CD1c-positive myeloid dendritic cell (primary cell): ENCODE measurements around the gene PLD6.
"Not testable (repeated sequence)": the region's sequence is repeated elsewhere in the genome, so short reads cannot be mapped to it uniquely, and the experiment has no call there.

Experiments
- DNase-seq: peaks from one replicate; pipeline ENCODE4 v3.0.0-alpha.2; 2016; ENCODE audit errors: extremely low spot score

PLD6 gene

DNA sequence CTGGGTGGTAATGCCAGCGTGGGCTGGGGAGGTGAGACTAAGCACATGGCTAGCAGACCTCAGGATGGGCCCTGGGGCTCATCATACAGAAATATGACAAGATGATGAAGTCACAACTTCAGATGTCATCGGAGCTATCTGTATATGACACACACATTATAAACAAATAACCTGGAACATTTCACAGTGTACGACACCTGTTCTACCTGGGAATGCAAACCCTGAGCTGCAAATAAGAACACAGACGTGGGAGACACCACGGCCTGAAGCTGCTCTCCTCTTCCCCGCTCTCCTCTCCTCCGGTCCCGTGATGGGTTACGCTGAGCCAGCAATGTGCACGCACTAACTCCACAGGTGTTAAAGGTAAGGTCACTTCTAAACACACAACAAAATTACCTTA lies 4.9 kb downstream of the PLD6 start:
- no peak for DNase-seq

DNA sequence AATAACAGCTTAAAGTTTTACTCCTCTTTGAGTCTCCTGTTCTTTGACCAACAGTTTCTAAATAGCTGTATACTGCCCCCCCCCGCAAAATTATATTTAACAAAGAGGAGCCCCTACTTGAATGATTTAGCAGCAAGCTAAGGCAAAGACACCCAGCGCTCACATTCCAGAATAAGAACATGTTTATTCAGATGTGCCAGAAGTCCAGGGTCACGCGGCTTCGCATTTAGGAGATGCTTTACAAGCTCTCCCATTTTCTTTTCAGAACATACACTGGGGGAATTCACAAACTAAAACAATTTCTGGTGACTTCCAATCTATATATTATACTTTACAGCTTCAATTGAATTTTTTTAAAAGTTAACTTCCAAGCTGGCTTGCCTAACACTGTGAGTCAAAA lies 5.3 kb downstream of the PLD6 start:
- DNase-seq: no peak

DNA sequence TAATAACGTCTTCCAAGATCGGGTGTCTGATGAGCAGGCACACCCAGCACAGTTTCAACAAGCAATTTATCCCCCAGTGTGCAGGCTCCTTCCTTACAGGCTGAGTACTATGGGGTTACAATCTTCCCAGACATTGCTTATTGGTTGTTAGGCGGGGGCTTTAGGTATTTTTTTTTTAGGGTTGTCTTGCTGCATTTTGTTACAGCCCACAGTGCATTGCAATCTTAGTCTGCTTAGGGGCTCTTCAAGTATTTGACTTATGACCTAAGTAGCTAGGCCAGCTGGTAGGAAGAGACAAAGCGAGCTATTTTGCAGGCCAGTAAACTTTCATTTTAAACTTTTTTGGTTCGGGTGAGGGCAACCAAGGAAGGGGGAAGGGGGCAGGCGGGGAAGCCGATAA lies 5.8 kb downstream of the PLD6 start:
- no peak for DNase-seq

DNA sequence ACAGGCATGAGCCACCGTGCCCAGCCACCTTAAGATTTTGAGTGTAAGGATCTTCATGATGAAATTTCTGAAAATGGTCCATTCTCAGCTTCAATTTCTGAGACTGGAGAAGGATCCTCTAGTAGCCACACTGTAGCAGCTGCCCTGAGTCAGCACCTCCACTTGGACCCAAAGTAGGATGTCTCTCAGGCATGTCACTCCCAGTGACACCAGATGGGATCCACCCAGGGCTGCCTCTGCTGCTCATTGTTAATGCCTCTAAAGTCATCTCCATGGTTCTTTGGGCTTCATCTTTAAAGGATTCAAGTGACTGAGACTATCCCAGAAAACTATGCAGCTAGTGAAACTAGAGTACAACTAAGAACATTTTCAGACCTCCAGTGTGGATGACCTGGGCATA lies 7.9 kb downstream of the PLD6 start:
- no peak for DNase-seq

DNA sequence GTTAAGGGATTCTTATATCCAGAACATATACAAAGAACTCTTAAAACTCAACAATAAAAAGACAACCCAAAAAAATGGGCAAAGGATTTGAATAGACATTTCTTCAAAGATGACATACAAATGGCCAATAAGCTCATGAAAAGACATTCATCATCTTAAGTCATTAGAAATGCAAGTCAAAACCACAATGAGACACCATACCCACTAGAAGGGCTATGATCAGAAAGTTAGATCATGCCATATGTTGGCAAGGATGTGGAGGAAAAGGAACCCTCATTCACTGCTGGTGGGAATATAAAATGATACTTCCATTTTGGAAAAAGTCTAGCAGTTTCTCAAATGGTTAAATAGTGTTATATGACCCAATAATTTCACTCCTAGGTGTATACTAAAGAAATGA lies 9.4 kb downstream of the PLD6 start:
- DNase-seq: no peak

DNA sequence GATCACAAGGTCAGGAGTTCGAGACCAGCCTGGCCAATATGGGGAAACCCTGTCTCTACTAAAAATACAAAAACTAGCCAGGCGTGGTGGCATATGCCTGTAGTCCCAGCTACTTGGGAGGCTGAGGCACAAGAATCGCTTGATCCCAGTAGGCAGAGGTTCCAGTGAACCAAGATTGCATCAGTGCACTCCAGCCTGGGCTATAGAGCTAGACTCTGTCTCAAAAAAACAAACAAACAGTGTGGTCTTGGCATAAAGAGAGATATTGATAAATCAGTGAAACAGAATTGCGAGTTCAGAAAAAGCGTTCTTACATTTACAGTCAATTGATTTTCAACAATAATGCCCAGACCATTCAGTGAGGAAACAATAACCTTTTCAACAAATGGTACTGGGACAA lies 10.7 kb downstream of the PLD6 start:
- not testable (repeated sequence) for DNase-seq

DNA sequence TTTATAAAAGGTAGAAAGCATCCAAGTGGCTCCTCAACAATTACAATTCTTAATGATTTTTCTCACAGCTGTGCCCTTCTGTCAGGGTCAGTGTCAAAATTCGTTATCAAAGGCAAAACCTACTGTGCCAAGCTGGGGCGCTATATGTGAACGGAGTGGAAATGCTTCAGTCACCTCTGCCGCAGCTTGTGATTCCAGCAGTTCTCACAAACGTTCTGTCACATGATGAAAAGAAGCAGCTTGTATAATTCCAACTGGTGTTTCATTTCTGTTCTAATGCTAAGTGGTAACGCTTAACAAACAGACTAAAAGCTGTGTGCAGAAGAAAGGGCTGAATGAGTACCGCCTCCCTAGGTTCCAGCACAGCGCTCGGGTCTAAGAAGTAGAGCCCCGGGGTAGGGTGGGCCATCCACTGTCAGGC lies 14.2 kb downstream of the PLD6 start:
- no peak for DNase-seq

DNA sequence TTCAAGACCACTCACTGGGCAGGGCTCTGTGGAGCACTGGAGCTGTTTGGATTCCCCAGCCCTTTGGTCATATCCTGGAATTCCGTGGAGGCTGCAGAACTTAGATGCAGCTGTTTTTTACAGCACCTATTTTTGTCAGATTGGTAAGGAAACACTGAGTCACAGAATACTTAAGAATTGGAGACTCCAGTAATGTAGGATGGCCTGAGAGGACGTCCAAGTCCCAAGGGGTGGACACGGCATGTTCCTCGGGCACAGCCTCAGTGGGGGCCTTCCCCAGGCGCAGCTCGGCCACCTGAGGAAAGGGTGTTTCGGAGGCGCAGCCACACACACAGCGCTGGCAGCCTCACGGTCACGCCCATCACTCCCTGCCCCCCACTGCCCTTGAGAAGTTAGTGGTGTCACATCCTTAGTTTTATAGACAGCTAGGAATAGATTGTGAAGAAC lies 14.8 kb downstream of the PLD6 start:
- no peak for DNase-seq

DNA sequence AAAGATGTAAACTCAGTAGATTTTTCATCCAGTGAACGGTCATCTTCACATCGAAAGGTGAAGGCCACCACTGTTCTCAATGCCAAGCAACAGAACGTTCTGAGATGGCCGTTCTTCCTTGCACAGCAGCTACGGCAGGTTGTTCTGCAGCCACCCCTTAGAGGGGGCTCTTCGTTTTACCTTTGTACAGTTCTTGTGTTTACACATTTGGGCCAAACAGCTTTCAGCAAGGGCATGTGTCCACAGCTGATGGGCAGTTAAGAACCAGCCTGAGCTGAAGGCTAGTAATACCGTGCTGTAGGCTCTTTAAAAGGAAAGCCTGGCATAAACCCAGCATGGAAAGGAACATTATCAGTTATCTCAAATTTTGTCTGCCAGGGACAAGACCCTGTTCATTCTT lies 15.9 kb downstream of the PLD6 start:
- no peak for DNase-seq

DNA sequence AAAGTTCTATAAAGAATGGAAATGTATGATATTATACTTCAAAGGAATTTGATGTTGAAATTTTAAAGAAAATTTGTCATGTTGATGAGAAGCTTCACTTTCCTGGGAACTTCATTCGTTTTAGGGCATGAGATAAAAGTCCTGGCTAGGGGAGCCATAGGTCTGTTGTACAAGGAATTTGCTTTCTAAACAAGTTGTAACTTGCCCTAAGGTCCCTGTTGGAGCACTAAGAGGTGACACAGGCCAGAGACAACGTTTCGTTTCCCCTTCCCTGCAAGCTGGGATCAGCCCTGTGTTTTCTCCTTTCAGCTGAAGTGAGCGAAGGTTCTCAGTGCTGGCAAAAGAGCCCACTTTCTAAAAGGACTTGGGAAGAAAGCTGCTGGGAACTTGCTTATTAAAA lies 16.6 kb downstream of the PLD6 start:
- DNase-seq: no peak

DNA sequence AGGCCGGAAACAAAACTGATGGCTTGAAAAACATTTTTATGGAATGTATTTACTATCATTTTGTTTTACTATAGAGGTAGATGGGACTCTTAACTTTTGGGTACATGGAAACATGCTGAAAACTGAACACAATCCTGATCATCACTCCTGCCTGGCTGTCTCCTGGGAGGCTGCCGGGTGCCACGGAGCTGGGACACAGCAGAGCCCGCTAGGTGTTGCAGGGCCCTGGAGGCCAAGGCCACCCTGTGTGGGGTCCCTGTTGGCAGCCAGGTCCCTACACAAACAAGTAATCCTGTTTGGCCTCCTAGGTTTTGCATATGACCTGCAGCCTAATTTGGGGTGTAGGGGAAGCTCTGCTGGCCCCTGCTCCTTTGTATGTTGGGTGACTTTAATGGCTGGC lies 17.5 kb downstream of the PLD6 start:
- no peak for DNase-seq

DNA sequence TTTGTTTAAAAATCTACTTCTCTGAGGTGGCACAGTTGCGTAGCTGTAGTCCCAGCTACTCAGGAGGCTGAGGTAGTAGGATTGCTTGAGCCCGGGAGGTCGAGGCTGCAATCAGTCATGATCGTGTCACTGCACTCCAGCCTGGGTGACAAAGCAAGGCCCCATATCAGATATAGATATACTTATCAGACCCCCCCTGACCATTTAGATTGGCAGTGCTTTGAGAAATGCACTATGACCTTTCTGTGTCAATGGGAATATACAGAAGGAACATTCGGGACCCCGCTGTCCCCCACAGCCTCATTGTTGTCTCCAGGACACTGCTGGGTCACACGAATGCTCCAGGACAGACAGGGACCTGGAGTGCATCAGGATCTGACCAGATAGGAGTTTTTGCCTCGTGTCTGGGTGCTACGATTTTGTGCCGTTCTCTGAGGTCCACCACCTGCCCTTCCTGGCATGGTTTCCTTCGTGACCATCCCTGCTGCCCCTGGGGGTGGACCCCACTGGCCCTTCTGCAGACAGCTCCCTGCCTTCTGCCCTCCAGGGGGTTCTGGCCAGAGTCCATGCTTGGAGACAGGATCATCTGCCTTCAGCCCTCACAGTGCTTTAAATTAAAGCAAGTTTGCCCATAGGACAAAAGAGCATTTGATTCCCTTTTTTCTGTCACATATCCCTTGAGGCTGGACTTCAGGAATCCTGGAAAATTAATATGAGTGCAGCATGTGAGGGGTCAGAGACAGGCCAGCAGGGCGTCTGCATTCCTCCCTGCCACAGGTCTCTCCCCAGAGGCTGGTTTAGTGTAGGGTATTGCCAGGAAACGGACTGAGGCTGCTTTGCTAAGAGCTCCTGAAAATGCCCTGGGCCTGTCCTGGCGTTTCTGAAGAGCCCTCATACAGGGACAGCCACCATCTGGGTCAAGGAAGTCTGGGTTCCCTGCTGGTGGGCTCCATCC lies 19.3 kb downstream of the PLD6 start:
- DNase-seq: no peak

DNA sequence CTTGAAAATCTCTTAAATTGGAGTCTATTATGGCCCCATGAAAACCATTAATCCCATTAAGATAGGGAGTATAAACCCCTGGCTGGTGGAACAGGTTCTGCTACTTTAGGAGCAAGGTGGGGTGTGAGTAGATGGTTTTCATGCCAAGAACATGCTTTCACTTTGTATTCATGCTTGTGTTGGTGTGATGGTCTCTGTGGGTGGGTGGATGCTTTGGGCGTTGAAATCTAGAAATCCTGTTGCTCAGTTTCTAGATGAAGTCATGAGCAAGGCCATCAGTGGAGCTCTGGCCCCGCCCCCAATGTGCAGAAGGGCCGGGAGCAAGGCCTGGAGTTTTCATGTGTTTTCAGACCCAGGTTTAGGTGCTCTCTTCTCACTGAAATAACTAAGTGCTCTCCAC lies 20.1 kb downstream of the PLD6 start:
- DNase-seq: no peak

DNA sequence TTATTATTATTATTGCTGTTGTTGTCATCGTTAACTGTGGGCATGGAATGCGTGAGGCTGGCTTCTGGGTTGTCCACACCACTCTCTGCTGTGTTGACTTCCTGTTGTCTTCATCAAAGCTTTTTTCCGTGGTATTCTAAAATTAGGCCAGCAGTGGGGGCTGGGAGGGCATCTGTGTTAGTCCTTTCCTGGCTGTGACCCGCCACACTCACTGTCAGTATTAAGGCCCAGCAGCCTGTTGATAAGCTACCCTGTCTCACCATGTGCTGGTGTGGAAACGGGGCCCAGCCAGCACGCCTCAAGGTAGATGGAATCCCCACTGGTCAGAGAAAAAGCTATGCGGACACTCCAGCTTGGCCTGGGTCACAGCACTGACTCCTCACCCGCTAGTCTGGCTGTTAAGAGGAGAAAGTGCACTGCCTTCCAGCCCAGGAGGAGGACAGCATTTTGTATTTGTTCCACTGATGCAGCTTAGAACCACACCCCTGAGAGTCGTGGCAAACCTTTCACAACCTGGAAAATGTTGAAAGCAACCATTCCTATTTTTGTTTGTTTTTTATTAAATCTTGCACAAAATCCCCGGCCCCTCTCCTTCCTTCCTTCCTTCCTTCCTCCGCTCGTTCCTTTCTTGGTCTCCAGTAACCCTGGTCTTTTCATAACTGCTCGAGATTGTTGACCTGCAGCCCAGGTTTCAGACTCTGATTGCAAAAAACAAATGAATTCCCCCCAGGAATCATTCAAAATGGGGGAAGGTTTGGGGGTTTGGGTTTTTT lies 21.0 kb downstream of the PLD6 start:
- not testable (repeated sequence) for DNase-seq

DNA sequence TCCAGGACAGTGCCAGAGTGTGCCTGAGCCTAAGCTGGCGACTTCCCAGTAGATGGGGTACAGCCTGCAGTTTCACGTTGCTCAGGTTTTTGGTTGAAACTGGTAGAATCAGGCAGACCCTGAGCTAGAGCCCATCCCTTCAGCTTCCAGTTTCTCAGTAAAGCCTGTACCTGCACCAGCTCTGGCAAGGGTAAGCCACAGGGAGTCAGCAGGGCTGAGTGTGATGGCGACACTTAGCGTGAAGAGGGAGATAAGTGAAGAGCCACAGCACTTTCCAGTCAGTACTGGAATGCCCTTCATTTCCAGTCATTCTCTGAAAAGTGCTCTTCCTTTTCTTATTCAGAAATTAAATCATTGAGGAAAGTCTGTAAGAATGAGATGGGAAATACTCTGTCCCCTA lies 22.4 kb downstream of the PLD6 start:
- no peak for DNase-seq

DNA sequence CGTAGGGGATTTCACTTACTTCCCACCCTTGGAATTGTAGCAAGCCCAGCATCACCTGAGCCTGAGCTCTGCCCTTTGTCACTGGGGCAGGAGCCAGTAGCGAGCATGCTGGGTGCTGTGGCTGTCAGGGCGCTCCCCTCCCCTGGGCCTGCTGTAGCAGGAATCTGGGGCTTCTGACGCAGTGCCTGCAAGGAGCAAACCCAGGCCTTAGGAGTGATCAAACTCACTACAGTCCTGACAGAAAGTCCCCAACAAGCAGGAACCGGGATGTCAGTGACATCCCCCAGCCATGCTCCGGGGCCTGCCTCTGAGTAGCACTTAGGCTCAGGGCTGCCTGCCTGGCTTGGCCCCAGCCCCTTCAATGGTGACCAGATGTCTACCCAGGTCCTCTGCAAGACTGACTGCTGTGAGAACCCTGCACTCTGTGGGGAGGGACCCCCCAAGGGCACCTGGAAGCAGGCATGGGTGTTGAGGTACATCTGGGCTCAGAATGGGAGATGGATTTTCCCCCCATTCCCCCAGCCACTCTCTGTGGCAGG lies 23.5 kb downstream of the PLD6 start:
- no peak for DNase-seq

DNA sequence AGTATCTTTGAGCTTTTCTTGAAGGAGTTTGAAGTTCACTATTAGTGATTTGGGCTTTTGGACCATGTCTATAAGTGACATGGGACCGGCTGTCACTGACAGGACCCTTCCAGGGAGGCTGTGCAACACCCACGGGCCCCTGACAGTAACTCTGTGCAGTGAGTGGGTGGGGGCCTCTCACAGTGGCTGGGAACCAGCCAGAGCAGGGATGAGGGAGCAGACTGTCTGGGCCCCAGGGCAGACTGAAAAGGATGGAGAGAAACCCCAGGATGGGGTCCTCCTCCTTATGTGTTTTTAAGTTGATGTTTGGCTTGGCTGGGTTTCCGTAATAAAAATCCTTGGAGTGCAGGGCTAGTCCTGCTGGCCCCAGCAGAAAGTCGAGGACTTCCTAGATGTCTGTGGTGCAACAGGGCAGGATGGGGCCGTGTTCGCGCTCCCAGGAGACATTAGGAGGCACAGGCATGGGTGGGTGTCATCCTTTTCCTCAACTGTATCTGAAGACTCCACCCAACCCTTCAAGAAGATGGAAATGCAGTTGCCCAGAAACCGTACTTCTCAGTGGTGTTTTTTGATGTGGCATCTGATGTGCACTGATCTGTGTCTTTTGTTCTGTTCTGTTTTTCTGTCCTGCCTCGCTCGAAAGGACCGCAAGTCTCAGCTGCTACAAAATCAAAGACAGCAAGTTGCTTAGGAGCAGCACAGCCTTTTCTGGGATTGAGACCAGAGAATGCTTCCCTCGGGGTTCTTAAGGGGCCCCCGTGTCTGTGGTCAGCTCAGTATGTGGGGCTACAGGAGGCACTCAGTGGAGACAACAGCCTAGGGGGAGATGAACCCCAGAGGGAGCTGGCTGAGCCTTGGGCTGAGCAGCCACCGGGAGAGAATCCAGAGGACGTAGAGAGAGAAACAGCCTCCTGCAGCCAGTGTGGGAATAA lies 24.2 kb downstream of the PLD6 start:
- no peak for DNase-seq

DNA sequence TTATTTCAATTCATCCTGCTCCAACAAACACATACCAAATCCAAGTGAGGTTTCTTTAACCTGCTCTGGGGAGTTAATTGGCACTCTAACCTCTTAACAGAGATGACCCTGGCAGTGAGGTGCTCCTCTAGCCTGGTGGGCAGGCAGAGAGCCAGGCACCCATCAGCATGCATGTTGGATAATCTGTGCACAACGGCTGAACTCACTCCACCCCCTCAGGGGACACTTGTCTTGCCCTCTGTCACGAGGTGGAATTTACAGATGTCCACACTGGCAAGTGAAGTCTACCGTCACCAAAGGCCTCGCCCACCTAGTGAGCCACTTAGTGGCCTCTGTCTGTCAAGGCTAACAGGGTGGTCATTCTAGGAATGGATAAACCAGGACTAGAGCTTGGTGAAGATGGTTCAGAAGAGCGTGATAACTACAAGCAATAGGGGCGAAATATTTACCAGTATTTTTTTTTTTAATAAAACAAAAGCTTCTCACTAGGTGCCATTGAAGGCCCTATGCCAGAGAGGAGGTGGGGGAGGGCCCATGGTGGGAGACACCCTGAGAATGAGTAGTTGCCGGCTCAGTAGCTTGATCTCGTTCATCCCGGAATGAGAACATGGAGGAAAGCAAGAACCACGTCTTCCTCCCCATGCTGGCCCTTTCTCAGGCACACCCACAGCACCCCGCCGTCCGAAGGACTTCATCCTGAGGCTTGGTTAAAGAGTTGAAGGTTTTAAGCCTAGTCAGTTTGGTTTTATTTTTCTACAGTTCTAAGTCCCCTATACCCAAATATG lies 25.2 kb downstream of the PLD6 start:
- no peak for DNase-seq

DNA sequence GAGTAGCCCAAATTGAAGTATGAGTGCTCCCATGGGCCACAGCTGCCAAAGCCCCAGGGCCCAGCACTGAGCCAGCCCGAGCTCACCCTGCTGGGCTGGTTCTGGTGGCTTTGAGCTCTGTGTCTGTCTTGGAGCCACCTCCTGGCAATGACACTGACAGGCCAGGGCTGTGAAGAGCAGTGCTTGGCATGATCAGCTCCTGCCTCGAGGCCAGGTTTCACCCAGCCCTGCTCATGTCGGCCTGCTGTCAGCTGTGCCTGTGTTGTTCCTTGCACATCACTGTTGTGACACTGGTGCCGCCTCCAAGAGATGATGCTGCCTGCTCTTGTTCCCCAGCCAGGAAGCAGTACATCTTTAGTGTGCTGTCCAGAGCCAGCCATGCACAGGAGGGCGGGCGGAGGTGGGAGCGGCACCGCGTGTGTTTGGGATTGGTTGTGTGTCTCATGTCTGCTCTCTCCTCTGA lies 26.0 kb downstream of the PLD6 start:
- DNase-seq: no peak

DNA sequence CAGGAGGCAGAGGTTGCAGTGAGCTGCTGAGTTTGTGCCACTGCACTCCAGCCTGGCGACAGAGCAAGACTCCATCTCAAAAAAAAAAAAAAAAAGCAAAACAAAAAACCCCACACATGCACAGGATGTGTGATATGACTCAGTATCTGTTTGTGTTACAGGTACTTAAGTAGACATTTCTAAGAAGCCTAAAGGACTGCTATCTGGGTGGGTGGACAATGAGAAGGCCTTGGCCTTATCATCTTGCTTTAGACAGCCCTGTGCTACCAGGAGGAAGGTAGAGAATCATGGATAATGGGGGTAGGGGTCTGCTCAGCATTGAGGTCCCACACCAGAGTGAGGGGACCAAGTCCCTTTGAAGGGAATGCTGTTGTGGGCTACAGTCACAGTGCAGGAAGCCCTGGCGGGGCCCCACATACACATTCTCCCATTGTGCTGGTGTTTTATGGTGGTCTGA lies 26.7 kb downstream of the PLD6 start:
- no peak for DNase-seq

DNA sequence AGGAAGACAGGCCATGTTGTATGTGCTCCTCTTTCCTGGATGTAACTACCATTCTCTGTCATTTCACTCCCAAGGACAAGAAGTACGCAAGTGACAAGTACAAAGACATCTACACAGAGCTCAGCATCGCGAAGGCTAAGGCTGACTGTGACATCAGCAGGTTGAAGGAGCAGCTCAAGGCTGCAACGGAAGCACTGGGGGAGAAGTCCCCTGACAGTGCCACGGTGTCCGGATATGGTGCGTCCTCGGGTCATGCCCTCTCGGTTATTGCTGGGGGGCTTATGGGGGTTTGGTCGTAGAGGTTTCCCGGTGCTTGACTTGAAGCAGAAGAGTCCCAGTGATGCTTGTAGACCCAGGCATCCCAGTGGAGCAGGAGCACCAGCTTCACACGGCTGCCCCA lies 29.0 kb downstream of the PLD6 start:
- no peak for DNase-seq
